Astrocyte of the cerebellum (primary cell): ENCODE data around the gene NELFB.
A peak's percentile ranks its signal among the peaks of the same experiment; 100 is the strongest.
"Not testable (repeated sequence)": the region's sequence is repeated elsewhere in the genome, so short reads cannot be mapped to it uniquely, and the experiment has no call there.

Experiments
- DNase-seq: peaks from one replicate; pipeline ENCODE4 v3.0.0-alpha.2; 2011; ENCODE audit warnings: low read depth
- H3K4me3 ChIP-seq: 2 replicates; pipeline ENCODE4 v1.5.1; 2011; ENCODE audit warnings: mild to moderate bottlenecking, low read depth, low read length, moderate library complexity
- CTCF ChIP-seq: IDR thresholded peaks from 2 replicates; pipeline ENCODE4 v1.5.1; 2012; ENCODE audit warnings: low read length, low read depth, moderate library complexity, mild to moderate bottlenecking; ENCODE audit errors: missing control alignments
- in situ Hi-C: cut with HindIII; loops from 2 replicates; pipeline ENCODE4 v1.10.0; 2017; ENCODE audit warnings: low sequenced_read_pairs

Gene NELFB

GRCh38 chr9:137235424-137236237 is 19.5 kb upstream of the NELFB start:
- DNase-seq: no peak
- in situ Hi-C loops: no loop called here
- no peak for TF ChIP-seq CTCF
- H3K4me3 ChIP-seq: no peak overlapping the region

- peak; percentile 50 for DNase-seq
- no peak overlapping the region for H3K4me3 ChIP-seq
- in situ Hi-C loops: no loop called here
- peak; percentile 98 for TF ChIP-seq CTCF
Measured at GRCh38 chr9:137236238-137236935, 18.7 kb upstream of the NELFB start.

- in situ Hi-C loops: no loop called here
- no peak for TF ChIP-seq CTCF
- H3K4me3 ChIP-seq: no peak overlapping the region
- DNase-seq: no peak
Measured at GRCh38 chr9:137236936-137237421, 18.1 kb upstream of the NELFB start.

- in situ Hi-C loops: no loop called here
- no peak overlapping the region for H3K4me3 ChIP-seq
- no peak for DNase-seq
- no peak for TF ChIP-seq CTCF
Measured at GRCh38 chr9:137237759-137238726, 17.1 kb upstream of the NELFB start.

- DNase-seq, in situ Hi-C loops: not testable (repeated sequence)
- H3K4me3 ChIP-seq: peak overlapping the region; percentile 61
Measured at GRCh38 chr9:137239541-137240200, 15.5 kb upstream of the NELFB start.

- peak overlapping the region; percentile 61 for H3K4me3 ChIP-seq
- no peak for TF ChIP-seq CTCF
- in situ Hi-C loops: no loop called here
- DNase-seq: peak; percentile 18
Measured at GRCh38 chr9:137240318-137240840, 14.7 kb upstream of the NELFB start.
